NCI-H2227 (cell line): ENCODE data around the gene CISD3.

Experiments
- DNase-seq: peaks from one replicate; lab custom pipeline; 2025; ENCODE audit not compliant: unreplicated experiment; lab: John Stamatoyannopoulos, UW

Gene CISD3

GRCh38 chr17:38727736-38728135, 2.4 kb upstream of the CISD3 start:
- DNase-seq, result no peak

- DNase-seq, result no peak
Observed at GRCh38 chr17:38728290-38728831, 1.8 kb upstream of the CISD3 start.

- no peak for DNase-seq
Observed at GRCh38 chr17:38729368-38729885, 714 bp upstream of the CISD3 start.

- peak; percentile 61 for DNase-seq
Observed at GRCh38 chr17:38730526-38731379, 612 bp downstream of the CISD3 start.

- no peak for DNase-seq
Observed at GRCh38 chr17:38731526-38732294, 1.6 kb downstream of the CISD3 start.

- no peak for DNase-seq
Observed at GRCh38 chr17:38732376-38733281, 2.5 kb downstream of the CISD3 start.

- DNase-seq, result no peak
Observed at GRCh38 chr17:38733282-38733981, 3.3 kb downstream of the CISD3 start.

GRCh38 chr17:38733982-38734973, 4.1 kb downstream of the CISD3 start:
- no peak for DNase-seq

- peak; percentile 68 for DNase-seq
Observed at GRCh38 chr17:38735161-38735997, 5.2 kb downstream of the CISD3 start.

- DNase-seq, result no peak
Observed at GRCh38 chr17:38738007-38738662, 8.0 kb downstream of the CISD3 start.

GRCh38 chr17:38738686-38739085, 8.5 kb downstream of the CISD3 start:
- DNase-seq, result no peak

- DNase-seq, result no peak
Observed at GRCh38 chr17:38739305-38739704, 9.2 kb downstream of the CISD3 start.

GRCh38 chr17:38740044-38740443, 9.9 kb downstream of the CISD3 start:
- DNase-seq, result no peak

GRCh38 chr17:38740806-38741205, 10.7 kb downstream of the CISD3 start:
- no peak for DNase-seq

GRCh38 chr17:38741461-38741860, 11.3 kb downstream of the CISD3 start:
- DNase-seq, result no peak

GRCh38 chr17:38741921-38742410, 11.8 kb downstream of the CISD3 start:
- DNase-seq, result peak; percentile 65
